Omental fat pad (tissue), 4 donors: ENCODE data around the gene ZNF384. TPM values are rescaled to one million over a fixed set of nuclear protein-coding genes. Genes with fewer than 3 reads are reported as not detected.
"Not testable (repeated sequence)": the region's sequence is repeated elsewhere in the genome, so short reads cannot be mapped to it uniquely, and the experiment has no call there.

Experiments
- ATAC-seq: fragments of 150-250 bp; one replicate; pipeline ENCODE4 v1.9.1; 2016; ENCODE audit warnings: mild to moderate bottlenecking, moderate library complexity; ENCODE audit not compliant: low FRiP score
- DNase-seq: peaks from one replicate; pipeline ENCODE4 v3.0.0-alpha.2; 2019; ENCODE audit warnings: low spot score
- total RNA-seq, 4 donors: library from RNA; depleted of rRNA; stranded (reverse); fragments of >200 nt; gene quantifications; one replicate each; pipeline ENCODE4 v1.1.0, GENCODE V29; 2016
- TF ChIP-seq, protein P1 (sequence below), 3 donors: fragments of 450-650 bp; IDR thresholded peaks; one replicate each; pipeline ENCODE4 v1.5.1; 2016 to 2017; ENCODE audit warnings: antibody characterized with exemption in 3 of 3, mild to moderate bottlenecking in 3 of 3, moderate library complexity in 2 of 3

The ZNF384 gene
- total RNA-seq, 4 donors from 2014 or later, result 28.1 to 36.7 (median 34.6) TPM

DNA sequence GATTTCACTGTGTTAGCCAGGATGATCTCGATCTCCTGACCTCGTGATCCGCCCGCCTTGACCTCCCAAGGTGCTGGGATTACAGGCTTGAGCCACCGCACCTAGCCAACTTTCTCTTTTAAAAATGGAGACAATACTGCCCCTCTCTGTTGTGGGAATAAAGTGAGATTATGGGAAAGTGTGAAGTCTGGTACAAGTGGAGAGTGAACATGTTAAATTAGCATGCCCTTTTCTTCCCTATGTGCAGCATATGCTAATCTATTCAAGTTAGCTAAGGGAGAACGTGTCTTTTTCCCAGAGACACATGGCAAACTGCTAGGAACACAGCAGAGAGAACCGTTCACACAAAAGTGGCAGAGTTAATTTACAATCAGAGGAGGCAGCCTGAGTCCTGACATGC, 36.2 kb upstream of the ZNF384 start:
- TF ChIP-seq, protein P1, sequence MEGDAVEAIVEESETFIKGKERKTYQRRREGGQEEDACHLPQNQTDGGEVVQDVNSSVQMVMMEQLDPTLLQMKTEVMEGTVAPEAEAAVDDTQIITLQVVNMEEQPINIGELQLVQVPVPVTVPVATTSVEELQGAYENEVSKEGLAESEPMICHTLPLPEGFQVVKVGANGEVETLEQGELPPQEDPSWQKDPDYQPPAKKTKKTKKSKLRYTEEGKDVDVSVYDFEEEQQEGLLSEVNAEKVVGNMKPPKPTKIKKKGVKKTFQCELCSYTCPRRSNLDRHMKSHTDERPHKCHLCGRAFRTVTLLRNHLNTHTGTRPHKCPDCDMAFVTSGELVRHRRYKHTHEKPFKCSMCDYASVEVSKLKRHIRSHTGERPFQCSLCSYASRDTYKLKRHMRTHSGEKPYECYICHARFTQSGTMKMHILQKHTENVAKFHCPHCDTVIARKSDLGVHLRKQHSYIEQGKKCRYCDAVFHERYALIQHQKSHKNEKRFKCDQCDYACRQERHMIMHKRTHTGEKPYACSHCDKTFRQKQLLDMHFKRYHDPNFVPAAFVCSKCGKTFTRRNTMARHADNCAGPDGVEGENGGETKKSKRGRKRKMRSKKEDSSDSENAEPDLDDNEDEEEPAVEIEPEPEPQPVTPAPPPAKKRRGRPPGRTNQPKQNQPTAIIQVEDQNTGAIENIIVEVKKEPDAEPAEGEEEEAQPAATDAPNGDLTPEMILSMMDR (IDR thresholded peaks at IDR 0.05), result no peak
- ATAC-seq (no peak), DNase-seq (no peak)

- ATAC-seq (peak; percentile 14), DNase-seq (no peak)
- TF ChIP-seq, protein P1 (IDR thresholded peaks at IDR 0.05), result no peak
Observed at GRCh38 chr12:6724409-6724797, 35.2 kb upstream of the ZNF384 start.

- peak; percentile 88 for DNase-seq
- peak; percentile 97 for ATAC-seq
- TF ChIP-seq, protein P1 (IDR thresholded peaks at IDR 0.05), result no peak
Observed at GRCh38 chr12:6723607-6724408, 34.6 kb upstream of the ZNF384 start, which contains the start of gene COPS7A. COPS7A (plus strand) TSS chr12:6724046; CDS start chr12:6724657, 611 bp downstream.

DNA sequence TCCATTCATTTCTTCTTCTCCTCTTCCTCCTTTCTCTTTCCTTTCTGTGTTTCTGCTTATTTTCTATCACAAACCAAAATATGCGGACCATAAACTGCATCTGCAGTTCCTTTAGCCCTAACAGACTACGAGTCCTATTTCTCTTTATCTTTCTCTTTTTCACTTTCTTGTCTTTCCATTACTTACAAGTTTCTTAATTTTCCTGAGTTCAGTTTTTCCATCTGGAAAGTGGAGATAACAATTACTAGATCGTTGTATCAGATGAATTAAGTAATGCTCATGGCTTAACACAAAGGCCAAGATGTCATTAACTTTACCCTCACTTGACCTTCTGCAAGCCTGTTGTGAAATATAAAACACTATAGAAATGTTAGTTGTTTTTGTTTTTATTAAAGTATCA, 33.7 kb upstream of the ZNF384 start:
- TF ChIP-seq, protein P1 (IDR thresholded peaks at IDR 0.05), result no peak
- DNase-seq (no peak), ATAC-seq (no peak)

- TF ChIP-seq, protein P1 (IDR thresholded peaks at IDR 0.05), result no peak
- DNase-seq (no peak), ATAC-seq (no peak)
Observed at GRCh38 chr12:6716874-6717437, 27.8 kb upstream of the ZNF384 start.

DNA sequence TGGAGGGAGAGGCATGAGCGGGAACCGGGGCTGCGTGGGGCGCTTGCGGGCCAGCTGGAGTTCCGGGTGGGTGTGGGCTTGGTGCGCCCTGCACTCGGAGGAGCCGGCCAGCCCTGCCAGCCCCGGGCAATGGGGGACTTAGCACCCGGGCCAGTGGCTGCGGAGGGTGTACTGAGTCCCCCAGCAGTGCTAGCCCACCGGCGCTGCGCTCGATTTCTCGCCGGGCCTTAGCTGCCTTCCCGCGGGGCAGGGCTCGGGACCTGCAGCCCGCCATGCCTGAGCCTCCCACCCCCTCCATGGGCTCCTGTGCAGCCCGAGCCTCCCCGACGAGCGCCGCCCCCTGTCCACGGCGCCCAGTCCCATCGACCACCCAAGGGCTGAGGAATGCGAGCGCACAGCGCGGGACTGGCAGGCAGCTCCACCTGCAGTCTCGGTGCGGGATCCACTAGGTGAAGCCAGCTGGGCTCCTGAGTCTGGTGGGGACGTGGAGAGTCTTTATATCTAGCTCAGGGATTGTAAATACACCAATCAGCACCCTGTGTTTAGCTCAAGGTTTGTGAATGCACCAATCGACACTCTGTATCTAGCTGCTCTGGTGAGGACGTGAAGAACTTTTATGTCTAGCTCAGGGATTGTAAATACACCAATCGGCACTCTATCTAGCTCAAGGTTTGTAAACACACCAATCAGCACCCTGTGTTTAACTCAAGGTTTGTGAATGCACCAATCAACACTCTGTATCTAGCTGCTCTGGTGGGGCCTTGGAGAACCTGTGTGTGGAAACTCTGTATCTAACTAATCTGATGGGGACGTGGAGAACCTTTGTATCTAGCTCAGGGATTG, 27.1 kb upstream of the ZNF384 start:
- not testable (repeated sequence) for DNase-seq, ATAC-seq

DNA sequence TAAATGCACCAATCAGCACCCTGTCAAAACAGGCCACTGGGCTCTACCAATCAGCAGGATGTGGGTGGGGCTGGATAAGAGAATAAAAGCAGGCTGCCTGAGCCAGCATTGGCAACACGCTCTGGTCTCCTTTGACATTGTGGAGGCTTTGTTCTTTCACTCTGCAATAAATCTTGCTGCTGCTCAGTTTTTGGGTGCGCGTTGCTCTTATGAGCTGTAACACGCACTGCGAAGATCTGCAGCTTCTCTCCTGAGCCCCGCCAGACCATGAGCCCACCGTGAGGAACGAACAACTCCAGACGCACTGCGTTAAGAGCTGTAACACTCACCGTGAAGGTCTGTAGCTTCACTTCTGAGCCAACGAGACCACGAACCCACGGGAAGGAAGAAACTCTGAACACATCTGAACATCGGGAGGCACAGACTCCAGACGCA, 19.8 kb upstream of the ZNF384 start:
- ATAC-seq (no peak), DNase-seq (no peak)

GRCh38 chr12:6708351-6708750, 19.2 kb upstream of the ZNF384 start:
- DNase-seq, ATAC-seq: not testable (repeated sequence)

More for the DNA sequence above, 19.8 kb upstream of the ZNF384 start:
- TF ChIP-seq, protein P1 (IDR thresholded peaks at IDR 0.05), result no peak
